Left lung (tissue), 10 donors: Measurements from ENCODE around the gene LSM3. TPM values are rescaled to one million over a fixed set of nuclear protein-coding genes. Genes with fewer than 3 reads are reported as not detected.

Experiments
- ATAC-seq: fragments of 200-7000 bp; cut with Tn5 transposase; one replicate; pipeline ENCODE4 v1.9.1; 2020; ENCODE audit warnings: moderate library complexity
- DNase-seq, 4 donors: peaks; one replicate each; pipeline ENCODE4 v3.0.0-alpha.2; 2013 to 2020
- H3K27ac ChIP-seq, 2 donors: fragments of 200-600 bp; sonication (generic) in 1 of 2; one replicate each; pipeline versions ENCODE4 v1.5.0 to v1.8.0; 2020 to 2021
- H3K27me3 ChIP-seq, 2 donors: fragments of 200-600 bp; sonication (generic) in 1 of 2; one replicate each; pipeline versions ENCODE4 v1.5.0 to v1.8.0; 2020 to 2021
- H3K36me3 ChIP-seq, 2 donors: fragments of 200-600 bp; sonication (generic) in 1 of 2; one replicate each; pipeline versions ENCODE4 v1.5.0 to v1.8.0; 2020 to 2021
- H3K4me1 ChIP-seq, 2 donors: fragments of 200-600 bp; one replicate each; pipeline ENCODE4 v1.8.0; 2021
- H3K4me3 ChIP-seq, 2 donors: fragments of 200-600 bp; sonication (generic) in 1 of 2; one replicate each; pipeline versions ENCODE4 v1.5.0 to v1.8.0; 2020 to 2021; ENCODE audit warnings: mild to moderate bottlenecking in 1 of 2
- H3K9me3 ChIP-seq, 2 donors: fragments of 200-600 bp; sonication (generic) in 1 of 2; one replicate each; pipeline versions ENCODE4 v1.5.0 to v1.8.0; 2020 to 2021
- intact Hi-C, 2 donors: fragments of 100-400 bp; cut with DNase I; formaldehyde crosslinking; loops; one replicate each; pipeline versions ENCODE4 v1.11.2 to v1.14.2; 2022
- polyA plus RNA-seq, 6 donors: library from polyadenylated mRNA; unstranded; fragments of 120-200 nt; gene quantifications; one replicate each; pipeline ENCODE4 v1.2.1, GENCODE V29; 2013; ENCODE audit not compliant: insufficient read length in 6 of 6
- total RNA-seq, 2 donors: library from RNA; stranded (reverse); fragmentation: NEBNext Ultra II Directional; extraction: Animal tissue kit (Norgen Biotek cat#: 25700); gene quantifications; one replicate each; pipeline ENCODE4 v1.2.1, GENCODE V29; 2021
- TF ChIP-seq, protein P1 (sequence below), 2 donors: fragments of 200-600 bp; sonication (generic) in 1 of 2; IDR thresholded peaks; one replicate each; pipeline versions ENCODE4 v1.5.0 to v1.8.0; 2021; ENCODE audit warnings: antibody characterized with exemption in 2 of 2
- donor health status: DM: no; HTN: yes; CAD: no.
- donor health status: DM: no; HTN: no; CAD: no.

Gene LSM3
- total and polyA plus RNA-seq, 8 donors = 10.6 to 16.5 (median 15.2) TPM

DNA sequence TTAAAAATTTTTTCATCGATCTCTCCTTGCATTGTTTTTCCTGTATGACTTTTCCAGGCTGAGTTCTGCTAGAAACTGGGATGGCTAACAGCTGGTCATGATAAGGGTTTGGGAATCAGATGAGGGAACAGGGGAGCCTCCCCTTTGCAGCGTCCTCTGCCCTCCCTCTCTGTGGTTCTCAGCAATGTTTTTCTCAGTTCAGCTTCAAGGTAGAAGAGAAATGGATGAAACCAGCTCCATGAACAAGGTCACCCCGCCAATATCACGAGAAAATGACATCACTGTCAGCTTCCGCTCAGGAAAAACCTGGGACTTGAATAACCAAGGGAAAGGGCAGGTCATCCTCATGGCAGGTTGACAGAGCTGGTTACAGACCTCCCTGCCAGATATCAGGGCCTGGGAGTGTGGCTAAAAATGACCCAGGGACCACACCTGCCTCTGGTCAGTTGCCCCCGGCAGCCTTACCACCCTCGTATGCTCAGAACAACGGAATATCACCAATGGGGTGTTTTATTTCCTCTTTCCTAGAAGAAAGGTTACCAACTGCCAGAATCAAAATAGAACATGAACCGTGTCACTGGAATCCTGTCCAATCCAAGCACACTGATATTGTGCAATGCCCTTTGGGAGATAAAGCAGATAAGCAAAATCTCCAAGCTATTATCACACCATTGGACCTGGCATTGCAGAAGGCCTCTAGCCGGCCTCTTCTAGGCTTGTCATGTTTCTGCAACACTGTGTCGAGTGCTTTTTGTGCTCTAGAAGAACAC, 26.1 kb downstream of the LSM3 start:
- TF ChIP-seq, protein P1, sequence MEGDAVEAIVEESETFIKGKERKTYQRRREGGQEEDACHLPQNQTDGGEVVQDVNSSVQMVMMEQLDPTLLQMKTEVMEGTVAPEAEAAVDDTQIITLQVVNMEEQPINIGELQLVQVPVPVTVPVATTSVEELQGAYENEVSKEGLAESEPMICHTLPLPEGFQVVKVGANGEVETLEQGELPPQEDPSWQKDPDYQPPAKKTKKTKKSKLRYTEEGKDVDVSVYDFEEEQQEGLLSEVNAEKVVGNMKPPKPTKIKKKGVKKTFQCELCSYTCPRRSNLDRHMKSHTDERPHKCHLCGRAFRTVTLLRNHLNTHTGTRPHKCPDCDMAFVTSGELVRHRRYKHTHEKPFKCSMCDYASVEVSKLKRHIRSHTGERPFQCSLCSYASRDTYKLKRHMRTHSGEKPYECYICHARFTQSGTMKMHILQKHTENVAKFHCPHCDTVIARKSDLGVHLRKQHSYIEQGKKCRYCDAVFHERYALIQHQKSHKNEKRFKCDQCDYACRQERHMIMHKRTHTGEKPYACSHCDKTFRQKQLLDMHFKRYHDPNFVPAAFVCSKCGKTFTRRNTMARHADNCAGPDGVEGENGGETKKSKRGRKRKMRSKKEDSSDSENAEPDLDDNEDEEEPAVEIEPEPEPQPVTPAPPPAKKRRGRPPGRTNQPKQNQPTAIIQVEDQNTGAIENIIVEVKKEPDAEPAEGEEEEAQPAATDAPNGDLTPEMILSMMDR (IDR thresholded peaks at IDR 0.05) = no peak
- Histone ChIP-seq H3K27ac (peak overlapping the region in 1 of 2 donors; percentile 33), H3K36me3 (peaks cover 0 to 2% of the 10 kb centered on the region in 2 donors), H3K4me1 (peaks cover 17 to 28% of the 10 kb centered on the region in 2 donors), H3K4me3 (no peak overlapping the region), H3K27me3 (no peaks in the 10 kb centered on the region), H3K9me3 (no peaks in the 10 kb centered on the region)
- intact Hi-C loops = loop anchor here in 1 of 2 donors (5.0 kb wide), 1 partner anchor 268 kb away; no protein-coding TSS in a partner anchor
- DNase-seq (no peak), ATAC-seq (peak; percentile 41)

DNA sequence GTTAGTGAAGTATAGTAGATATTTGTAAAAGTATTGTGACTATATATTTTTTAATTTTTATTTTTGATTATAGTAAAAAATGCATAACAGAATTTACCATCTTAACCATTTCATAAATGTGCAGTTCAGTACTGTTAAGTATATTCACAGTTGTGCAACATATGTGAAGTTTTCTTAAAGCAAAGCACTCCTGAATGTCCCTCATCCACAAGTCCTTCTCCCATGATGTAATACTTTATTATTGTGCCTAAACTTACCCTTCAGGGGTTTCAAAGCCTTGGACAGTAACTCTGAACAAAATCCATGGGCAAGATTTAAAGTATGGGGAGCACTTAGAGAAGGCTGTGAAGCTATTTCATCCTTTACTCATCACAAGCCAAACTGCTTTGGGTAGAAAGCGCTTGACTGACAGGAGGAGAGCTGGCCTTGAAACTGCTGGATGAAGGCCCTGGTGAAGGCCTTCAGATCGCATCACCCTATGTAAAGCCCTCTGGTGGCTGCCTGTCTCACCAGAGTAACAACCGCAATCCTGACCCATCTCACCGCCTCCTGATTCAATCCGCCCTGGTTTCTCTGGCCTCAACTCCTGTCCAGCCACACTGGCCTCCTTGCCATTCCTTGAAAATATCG, 28.0 kb downstream of the LSM3 start:
- intact Hi-C loops = no loop called here
- TF ChIP-seq, protein P1 (IDR thresholded peaks at IDR 0.05) = no peak
- no peaks in the 10 kb centered on the region for H3K9me3 ChIP-seq
- H3K36me3 ChIP-seq = no peaks in the 10 kb centered on the region
- no peak overlapping the region for H3K4me3 ChIP-seq
- H3K27me3 ChIP-seq = no peaks in the 10 kb centered on the region
- ATAC-seq (no peak), DNase-seq (no peak)
- no peak overlapping the region for H3K27ac ChIP-seq
- H3K4me1 ChIP-seq = peaks cover 14 to 22% of the 10 kb centered on the region in 2 donors

DNA sequence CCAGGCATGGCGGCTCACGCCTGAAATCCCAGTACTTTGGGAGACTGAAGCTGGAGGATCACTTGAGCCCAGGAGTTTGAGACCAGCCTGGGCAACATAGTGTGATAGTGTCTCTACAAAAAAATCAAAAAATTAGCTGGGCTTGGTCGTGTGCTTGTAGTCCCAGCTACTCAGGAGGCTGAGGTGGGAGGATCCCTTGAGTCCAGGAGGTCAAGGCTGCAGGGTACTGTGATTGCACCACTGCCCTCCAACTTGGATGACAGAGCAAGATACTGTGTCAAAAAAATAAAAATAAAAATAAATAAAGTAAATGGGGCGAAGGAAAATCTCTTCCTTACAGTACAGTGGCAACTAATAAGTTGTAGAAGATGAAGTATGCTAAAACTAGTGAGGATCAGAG, 29.6 kb downstream of the LSM3 start:
- intact Hi-C loops = no loop called here
- no peaks in the 10 kb centered on the region for H3K27me3 ChIP-seq
- ATAC-seq = no peak
- peaks cover 12 to 14% of the 10 kb centered on the region in 2 donors for H3K4me1 ChIP-seq
- H3K4me3 ChIP-seq = no peak overlapping the region
- H3K27ac ChIP-seq = no peak overlapping the region
- H3K9me3 ChIP-seq = no peaks in the 10 kb centered on the region
- H3K36me3 ChIP-seq = no peaks in the 10 kb centered on the region
- TF ChIP-seq, protein P1 (IDR thresholded peaks at IDR 0.05) = no peak
- DNase-seq = no peak

DNA sequence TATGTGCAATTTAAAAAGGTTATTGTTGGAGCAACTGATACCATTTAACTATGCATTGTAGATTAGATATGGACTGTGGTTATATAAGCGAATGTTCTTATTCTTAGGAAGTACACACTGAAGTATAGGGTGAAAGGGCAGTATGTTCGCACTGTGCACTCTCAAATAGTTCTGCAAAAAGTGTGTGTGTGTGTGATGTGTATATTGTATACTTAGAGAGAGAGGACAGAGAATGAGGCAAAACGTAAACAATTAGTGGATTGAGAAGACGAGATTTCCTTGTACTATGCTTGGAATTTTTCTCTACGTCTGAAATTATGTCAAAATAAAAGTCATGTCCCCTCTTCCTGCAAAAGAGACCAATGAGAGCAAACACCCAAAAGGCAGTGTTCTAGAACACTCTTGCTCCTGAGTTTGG, 30.4 kb downstream of the LSM3 start:
- H3K27me3 ChIP-seq = no peaks in the 10 kb centered on the region
- no peaks in the 10 kb centered on the region for H3K9me3 ChIP-seq
- H3K27ac ChIP-seq = no peak overlapping the region
- DNase-seq (no peak), ATAC-seq (no peak)
- TF ChIP-seq, protein P1 (IDR thresholded peaks at IDR 0.05) = no peak
- intact Hi-C loops = no loop called here
- H3K4me1 ChIP-seq = peaks cover 6 to 10% of the 10 kb centered on the region in 2 donors
- no peak overlapping the region for H3K4me3 ChIP-seq
- no peaks in the 10 kb centered on the region for H3K36me3 ChIP-seq

DNA sequence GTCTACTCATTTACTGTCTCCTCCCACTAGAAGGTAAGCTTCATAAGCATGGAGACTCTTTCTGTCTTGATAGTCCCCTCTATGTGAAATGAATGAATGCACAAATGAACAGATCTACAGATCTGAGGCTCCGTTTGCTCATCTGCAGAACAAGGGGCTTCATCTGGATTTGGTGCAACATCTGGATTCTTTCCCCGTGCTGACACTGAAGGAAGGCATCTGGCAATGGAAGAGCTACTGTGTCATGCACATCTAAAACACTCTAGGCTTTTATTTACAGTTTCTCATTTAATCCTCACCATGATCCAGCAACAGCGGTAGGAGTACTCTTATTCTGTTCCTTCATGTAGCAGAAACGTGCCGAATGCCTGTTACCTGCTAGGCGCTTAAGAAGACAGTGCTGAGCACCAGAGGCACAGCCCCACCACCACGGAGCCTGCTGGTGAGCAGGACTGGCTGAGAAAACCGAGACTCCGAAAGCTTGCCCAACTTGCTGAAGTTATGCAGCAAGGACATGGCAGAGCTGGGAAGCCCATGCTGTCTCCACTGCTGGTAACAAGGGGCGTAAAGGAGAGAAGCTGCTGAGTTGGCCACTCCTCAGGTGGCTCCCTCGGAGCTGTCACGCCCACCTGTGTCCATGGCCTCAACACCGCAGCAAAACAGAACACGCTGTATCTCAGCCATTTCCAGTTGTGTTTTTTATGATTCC, 31.1 kb downstream of the LSM3 start:
- Histone ChIP-seq H3K9me3 (no peaks in the 10 kb centered on the region), H3K36me3 (no peaks in the 10 kb centered on the region), H3K4me3 (no peak overlapping the region), H3K27me3 (no peaks in the 10 kb centered on the region), H3K4me1 (peaks cover 1 to 4% of the 10 kb centered on the region in 2 donors), H3K27ac (no peak overlapping the region)
- intact Hi-C loops = no loop called here
- no peak for DNase-seq
- TF ChIP-seq, protein P1 (IDR thresholded peaks at IDR 0.05) = no peak
- no peak for ATAC-seq
